GM15510 (cell line): ENCODE measurements around the gene EXOC2.

Experiments
- POLR2A ChIP-seq: IDR thresholded peaks from 3 replicates; pipeline ENCODE4 v1.6.1; 2011; ENCODE audit warnings: borderline replicate concordance; ENCODE audit not compliant: insufficient read length; ENCODE audit errors: extremely low read depth

Gene EXOC2

GRCh38 chr6:677919-678318, 15.0 kb downstream of the EXOC2 start:
- TF ChIP-seq POLR2A: no peak

- TF ChIP-seq POLR2A: no peak
Measured at GRCh38 chr6:674956-675355, 18.0 kb downstream of the EXOC2 start.

- no peak for TF ChIP-seq POLR2A
Measured at GRCh38 chr6:674406-674805, 18.5 kb downstream of the EXOC2 start.

- TF ChIP-seq POLR2A: no peak
Measured at GRCh38 chr6:667253-667927, 25.5 kb downstream of the EXOC2 start.

DNA sequence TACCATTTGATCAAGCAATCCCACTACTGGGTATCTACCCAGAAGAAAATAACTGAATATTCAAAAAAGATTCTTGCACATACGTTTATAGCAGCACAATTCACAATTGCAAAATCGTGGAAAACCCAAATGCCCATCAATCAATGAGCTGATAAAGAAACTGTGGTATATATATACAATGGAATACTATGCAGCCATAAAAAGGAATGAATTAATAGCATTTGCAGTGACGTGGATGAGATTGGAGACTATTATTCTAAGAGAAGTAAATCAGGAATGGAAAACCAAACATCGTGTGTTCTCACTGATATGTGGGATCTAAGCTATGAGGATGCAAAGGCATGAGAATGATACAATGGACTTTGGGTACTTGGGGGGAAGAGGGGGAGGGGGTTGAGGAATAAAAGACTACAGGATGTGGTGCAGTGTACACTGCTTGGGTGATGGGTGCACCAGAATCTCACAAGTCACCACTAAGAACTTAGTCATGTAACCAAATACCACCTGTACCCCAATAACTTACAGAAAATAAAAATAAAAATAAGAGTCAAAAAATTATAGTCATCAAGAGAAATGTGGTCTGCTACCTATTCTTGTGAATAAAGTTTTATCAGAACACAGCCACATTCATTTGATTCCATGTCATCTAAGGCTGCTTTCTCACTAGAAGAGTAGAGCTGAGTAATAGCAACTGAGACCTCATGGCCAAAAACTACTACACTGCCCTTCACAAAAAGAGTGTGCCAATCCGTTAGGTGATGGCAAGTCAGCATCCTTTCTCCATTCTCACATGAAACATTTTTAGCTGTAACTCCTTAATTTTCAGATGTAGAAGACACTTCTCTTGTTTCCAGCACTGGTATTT, 27.3 kb downstream of the EXOC2 start:
- TF ChIP-seq POLR2A: no peak

GRCh38 chr6:659716-660581, 33.0 kb downstream of the EXOC2 start:
- TF ChIP-seq POLR2A: no peak

DNA sequence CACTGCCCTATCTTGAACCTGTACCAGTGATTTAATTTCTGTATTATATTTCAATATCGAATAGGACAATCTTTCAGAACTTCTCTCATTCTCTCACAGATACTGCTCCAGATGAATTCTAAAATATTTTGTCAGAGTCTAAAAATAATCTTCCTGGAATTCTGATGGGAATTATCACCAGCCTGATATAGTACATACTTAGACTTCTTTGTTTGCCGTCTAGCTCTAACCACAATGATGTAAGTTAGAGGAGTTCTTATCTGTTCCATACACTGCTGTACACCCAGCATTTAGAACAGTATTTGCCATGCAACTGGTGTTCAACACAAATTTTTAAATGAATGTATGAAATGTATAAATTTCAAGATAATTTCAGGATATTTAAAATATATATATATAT, 34.7 kb downstream of the EXOC2 start:
- TF ChIP-seq POLR2A: no peak

- no peak for TF ChIP-seq POLR2A
Measured at GRCh38 chr6:657743-658142, 35.2 kb downstream of the EXOC2 start.

- no peak for TF ChIP-seq POLR2A
Measured at GRCh38 chr6:656460-657252, 36.3 kb downstream of the EXOC2 start, which contains the start of gene HUS1B. Gene HUS1B (minus strand): TSS chr6:657100. CDS start chr6:656944, 156 bp downstream.

DNA sequence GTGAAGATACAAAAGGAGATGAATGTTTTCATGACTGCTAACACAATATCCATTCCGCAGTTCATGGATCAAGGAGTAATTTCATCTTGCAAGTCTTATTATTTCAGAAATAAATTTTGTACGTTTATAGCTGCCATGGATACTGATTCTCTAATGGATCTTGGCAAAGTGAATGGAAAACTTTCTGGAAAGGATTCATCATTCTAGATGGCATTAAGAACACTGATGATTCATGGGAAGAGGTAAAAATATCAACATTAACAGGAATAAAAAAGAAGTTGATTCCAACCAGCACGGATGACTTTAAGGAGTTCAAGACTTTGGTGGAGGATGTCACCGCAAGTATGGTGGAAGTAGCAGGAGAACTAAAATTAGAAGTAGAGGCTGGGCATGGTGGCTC, 38.8 kb downstream of the EXOC2 start:
- TF ChIP-seq POLR2A: no peak

GRCh38 chr6:652865-653264, 40.1 kb downstream of the EXOC2 start:
- TF ChIP-seq POLR2A: no peak

DNA sequence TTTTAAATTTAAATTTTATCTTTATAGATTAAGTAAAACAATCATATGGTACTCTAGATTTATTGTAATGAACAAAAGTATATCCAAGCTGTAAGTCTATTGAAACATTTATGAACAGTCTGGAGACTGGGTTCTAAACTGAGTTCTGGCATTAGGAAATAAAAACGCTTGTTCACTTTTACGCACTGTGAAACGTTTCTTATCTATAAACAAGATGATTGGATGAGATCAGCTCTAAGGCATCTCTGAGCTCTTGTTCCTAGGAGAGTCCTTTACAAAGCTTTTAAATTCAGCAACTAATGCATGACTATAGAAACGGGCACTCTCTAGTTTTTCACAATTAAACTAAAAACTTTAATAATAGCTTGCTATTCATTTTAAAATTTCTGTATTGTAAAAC, 42.8 kb downstream of the EXOC2 start:
- TF ChIP-seq POLR2A: no peak

DNA sequence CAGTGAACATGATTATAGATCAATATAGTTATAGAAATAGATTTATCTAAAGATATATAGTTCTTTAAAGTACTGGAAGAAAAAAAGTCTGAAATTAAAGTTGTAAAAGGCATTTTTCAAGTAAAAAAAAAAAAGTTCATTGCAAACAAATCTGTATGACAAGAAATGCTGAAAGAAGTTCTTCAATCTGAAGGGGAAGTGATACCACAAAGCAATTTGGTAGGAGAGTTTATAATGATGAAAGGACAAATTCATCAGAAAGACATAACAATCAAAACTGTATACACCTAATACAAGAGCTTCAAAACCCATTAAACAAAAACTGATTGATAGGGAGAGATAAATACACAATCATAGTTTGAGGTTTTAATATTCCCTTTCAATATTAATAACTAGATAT, 50.1 kb downstream of the EXOC2 start:
- no peak for TF ChIP-seq POLR2A
